CD4-positive, alpha-beta T cell treated with Interleukin-6 for 4 hours (primary cell): ENCODE results near the gene TNFRSF19.
"Not testable (repeated sequence)": the region's sequence is repeated elsewhere in the genome, so short reads cannot be mapped to it uniquely, and the experiment has no call there.

Experiments
- DNase-seq: peaks from one replicate; pipeline ENCODE4 v3.0.0-alpha.2; 2020; ENCODE audit warnings: mixed read lengths

Gene TNFRSF19

GRCh38 chr13:23570921-23571315 is 706 bp downstream of the TNFRSF19 start:
- DNase-seq = no peak

DNA sequence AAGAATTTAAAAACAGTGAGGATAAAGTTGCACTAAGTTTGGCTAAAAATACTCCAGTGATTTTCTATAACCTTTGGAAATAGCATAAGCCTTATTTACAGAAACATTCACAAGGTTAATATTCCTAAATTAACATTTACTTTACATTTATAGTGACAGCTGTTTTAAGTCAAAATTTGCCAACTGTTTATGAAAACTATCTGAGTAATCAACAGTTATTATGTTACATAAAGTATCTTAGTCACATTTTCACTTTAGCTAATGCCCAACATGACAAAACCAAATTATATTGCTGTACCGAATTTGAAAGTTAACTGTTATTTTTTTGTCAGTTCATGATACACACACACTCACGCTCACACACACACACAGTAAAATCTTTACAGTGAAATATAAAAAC is 1.2 kb downstream of the TNFRSF19 start:
- no peak for DNase-seq

- DNase-seq = no peak
Measured at GRCh38 chr13:23572836-23573235, 2.6 kb downstream of the TNFRSF19 start.

- DNase-seq = no peak
Measured at GRCh38 chr13:23574421-23575145, 4.4 kb downstream of the TNFRSF19 start.

- no peak for DNase-seq
Measured at GRCh38 chr13:23575632-23576031, 5.4 kb downstream of the TNFRSF19 start.

- peak; percentile 71 for DNase-seq
Measured at GRCh38 chr13:23578411-23579071, 8.3 kb downstream of the TNFRSF19 start.

GRCh38 chr13:23579072-23579895 is 9.1 kb downstream of the TNFRSF19 start:
- DNase-seq = peak; percentile 92

DNA sequence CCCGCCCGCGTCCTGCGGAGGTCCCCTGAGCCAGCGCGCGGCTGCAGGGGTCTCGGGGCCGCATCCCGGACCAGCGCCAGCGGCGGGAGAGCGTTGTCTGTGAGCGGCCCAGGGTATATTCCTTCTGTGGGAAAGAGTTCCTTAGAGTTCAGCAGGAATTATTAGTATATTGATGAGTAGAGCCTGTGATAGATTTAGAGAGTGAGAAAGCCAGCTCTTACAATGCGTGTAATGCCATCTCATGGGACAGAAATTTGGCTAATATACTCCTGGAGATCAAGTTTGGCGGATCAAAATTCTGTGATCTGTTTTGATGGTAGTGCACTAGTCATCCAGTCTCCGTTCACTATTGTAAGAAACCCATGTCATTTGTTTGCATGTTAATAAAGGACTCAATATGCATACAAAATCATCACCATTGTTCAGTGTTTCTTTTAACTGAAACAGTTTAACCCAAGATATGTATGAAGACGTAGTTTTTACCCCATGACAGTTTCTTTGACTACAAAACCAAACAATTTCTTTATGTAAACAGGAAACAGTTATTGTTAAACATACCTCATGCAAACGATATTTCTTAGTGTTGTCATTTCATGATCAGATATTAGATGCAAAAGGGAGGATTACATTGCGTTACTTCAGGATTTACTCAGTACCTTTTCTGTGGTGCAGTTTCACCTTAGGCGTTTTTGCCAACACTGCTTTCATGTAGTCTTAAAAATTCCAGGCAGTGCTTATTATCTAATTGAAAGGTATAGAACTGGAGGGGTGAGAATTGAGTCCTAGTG is 9.9 kb downstream of the TNFRSF19 start:
- DNase-seq = no peak

DNA sequence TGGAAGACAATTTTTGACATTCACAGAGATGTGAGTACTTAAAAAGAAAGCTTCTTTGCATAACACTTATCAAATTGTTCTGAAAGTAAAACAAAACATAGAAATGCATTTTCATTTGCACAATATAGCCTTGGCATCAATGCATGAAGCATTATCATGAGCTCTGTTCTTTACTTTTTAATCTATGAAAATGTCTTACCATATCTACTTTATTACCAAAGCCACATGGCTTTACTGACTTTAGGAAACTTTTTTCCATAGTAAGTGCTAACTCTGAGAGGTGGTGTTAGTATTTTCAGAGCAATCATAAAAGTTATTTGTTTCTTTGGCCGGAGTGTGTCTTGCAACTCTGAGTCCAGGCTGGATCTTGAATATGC is 10.5 kb downstream of the TNFRSF19 start:
- DNase-seq = no peak

GRCh38 chr13:23583491-23583890 is 13.3 kb downstream of the TNFRSF19 start:
- no peak for DNase-seq

GRCh38 chr13:23584275-23584674 is 14.1 kb downstream of the TNFRSF19 start:
- no peak for DNase-seq

DNA sequence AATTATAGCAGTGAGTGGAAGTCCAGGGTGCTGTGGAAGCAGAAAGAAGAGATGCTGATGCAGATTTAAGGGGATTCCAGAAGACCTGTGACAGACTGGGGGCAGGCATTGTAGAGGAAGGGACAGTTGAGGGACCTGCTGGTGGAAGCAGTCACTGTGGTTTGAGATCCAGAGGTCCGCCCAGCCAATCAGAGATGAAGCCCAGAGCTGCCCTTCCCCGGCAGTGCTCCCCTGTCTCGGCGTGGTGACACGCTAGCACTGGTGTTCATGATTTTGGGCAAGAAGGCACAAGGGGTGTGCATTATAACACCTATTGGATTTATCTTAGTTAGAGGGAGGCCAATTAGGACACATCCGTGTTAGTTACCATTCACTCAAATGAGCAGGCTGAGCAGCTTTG is 16.1 kb downstream of the TNFRSF19 start:
- DNase-seq = no peak

DNA sequence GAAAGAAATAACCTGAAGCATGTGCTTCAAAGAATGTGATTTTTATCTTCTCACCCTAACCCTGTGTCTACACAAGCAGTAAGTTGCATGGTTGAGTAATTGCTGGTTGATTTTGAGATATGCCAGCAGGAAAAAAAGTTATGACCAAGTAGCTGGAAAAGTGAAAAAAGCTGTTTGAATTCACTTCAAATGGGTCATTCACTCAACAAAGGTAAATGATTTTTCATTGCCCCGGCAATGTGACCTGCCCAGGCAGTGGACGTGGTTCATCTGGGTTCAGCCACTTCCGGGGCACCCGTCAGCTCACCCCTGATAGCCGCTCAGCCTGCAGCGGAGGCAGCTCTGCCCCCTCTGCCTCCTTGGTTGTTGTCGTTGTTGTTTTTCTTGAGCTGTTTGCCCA is 18.5 kb downstream of the TNFRSF19 start:
- DNase-seq = no peak

GRCh38 chr13:23592596-23592995 is 22.4 kb downstream of the TNFRSF19 start:
- no peak for DNase-seq

- DNase-seq = no peak
Measured at GRCh38 chr13:23593148-23593547, 22.9 kb downstream of the TNFRSF19 start.

DNA sequence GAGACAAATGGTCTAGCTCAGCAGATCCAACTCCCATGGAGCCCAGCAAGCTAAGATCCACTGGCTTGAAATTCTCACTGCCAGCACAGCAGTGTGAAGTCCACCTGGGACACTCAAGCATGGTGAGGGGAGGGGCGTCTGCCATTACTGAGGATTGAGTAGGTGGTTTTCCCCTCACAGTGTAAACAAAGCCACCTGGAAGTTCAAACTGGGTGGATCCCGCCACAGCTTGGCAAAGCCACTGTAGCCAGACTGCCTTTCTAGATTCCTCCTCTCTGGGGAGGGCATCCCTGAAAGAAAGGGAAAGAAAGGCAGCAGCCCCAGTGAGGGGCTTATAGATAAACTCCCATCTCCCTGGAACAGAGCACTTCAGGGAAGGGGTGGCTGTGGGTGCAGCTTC is 24.1 kb downstream of the TNFRSF19 start:
- not testable (repeated sequence) for DNase-seq

- no peak for DNase-seq
Measured at GRCh38 chr13:23598369-23598768, 28.2 kb downstream of the TNFRSF19 start.

DNA sequence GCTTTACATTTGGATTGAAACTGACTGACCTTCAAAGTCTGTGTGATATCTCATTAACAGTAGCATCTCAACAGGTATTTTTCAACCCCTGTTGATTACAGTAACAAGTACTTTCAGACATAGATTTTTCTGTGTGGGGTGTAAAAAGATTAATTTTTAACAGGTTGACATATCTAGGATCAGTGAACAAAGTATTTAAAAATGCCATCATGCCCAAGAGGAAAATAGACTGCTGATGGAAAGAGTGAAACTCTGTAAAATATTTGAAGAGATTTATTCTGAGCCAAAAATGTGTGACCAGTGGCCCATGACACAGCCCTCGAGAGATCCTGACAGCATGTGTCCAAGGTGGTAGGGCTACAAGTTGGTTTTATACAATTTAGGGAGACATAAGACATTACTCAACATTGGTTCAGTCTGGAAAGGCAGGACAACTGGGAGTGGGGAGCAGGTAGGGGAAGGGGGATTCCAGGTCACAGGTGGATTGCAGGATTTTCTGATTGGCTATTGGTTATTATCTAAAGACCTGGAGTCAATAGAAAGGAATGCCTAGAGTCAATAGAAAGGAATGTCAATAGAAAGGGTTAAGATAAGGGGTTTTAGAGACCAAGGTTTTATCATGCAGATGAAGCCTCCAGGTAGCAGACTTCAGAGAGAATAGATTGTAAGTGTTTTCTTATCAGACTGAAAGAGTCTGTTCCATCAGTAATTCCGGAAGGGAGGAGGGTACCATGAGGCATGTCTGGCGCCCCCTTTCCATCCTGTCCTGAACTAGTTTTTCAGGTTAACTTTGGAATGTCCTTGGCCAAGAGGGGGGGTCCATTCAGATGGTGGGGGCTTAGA is 29.1 kb downstream of the TNFRSF19 start:
- no peak for DNase-seq

- DNase-seq = no peak
Measured at GRCh38 chr13:23600100-23600499, 29.9 kb downstream of the TNFRSF19 start.

GRCh38 chr13:23600534-23600933 is 30.3 kb downstream of the TNFRSF19 start:
- DNase-seq = no peak

DNA sequence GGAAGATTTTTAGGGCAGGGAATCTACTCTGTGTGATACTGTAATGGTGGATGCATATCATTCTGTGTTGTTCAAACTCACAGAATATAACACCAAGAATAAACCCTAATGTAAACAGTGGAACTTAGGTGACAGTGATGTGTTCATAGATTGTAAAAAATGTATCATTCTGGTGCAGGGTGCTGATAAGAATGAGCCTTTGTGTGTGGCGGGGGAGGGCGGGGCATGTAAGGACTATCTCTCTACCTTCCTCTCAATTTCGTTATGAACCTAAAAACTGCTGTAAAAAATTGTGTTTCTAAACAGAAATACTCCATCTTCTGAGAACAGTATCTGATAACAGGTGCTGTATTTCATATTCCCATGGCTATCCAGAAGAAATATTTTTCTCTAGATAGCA is 35.6 kb downstream of the TNFRSF19 start:
- no peak for DNase-seq

DNA sequence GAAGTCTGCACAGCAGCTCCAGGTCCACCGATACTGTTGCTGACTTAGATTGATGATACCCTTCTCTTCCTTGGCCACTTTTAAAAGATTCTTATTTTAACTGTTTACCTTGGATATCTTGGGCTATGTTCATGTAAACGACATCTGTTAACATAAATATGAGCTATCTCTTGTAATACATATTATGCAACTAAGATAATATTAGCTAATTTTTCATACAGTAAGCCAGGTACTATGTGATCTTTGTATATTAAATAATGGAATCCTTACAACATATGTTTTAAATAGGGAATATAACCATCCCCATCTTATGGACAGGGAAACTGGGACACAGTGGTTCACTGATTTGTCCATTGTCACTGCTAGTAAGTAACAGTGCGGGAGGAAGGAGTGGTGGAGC is 37.9 kb downstream of the TNFRSF19 start:
- no peak for DNase-seq
